HG03025 (cell line): ENCODE data around the gene ATXN7.

ENCODE experiments used
- ATAC-seq: cut with Tn5 transposase; IDR thresholded peaks from one replicate; pipeline ENCODE4 v1.9.1; 2021; ENCODE audit warnings: mild to moderate bottlenecking, moderate library complexity; ENCODE audit not compliant: unreplicated experiment, low FRiP score

The ATXN7 gene

GRCh38 chr3:64008487-64009351 is 145.1 kb downstream of the ATXN7 start:
- ATAC-seq, result no peak

DNA sequence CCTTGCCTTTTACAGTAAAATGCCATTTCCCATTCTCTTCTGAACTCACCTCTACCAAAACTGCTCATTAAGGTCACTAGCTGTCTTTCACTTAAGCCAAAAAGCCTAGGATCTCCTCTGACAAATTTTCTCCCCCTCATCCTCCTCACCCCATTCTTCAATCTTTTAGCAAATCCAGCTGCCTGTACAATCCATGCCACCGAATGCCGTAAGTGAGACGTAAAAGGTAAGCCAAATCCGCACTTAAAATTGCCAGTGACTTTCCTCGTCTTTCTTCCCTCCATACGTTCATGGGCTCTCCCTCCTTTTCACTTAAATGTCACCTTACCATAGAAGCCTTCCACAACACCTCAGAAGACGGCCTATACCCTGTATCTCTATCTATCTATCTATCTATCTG is 145.9 kb downstream of the ATXN7 start:
- ATAC-seq, result no peak

DNA sequence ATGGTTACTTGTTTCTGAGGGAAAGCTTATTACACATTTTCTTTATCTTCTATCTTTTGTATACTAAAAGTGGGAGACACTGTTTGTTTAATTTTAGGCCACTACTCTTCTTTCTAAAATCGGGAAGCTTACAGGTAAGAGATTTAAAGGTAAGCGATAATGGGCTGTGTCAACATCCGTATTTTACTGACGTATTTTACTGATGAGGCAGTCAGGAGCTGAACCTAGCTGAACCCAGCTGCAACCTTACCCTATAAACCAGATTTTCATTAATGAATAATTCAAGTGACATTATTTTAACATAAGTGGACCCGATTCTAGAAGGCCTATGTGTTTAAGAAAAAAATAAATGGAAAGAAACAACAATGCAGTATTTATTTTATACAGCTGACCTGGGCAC is 146.5 kb downstream of the ATXN7 start:
- no peak for ATAC-seq

DNA sequence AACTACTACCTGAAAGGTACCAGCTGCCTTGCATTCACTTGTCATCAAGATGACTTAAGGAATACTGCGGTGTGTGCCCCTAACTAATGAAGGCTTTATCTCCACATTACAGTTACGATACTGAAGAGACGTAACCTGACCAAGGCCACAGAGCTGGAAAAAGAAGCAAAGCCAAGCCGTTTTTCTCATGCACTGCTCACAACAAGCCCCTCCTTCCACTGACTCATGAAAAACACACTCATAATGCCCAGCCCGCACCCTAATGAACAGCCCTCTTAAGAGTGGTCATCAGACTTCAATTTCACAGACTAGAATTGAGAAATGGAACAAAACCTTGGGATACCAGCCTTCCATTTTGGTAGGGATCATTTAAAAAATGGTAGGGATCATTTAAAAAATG is 148.0 kb downstream of the ATXN7 start:
- no peak for ATAC-seq

DNA sequence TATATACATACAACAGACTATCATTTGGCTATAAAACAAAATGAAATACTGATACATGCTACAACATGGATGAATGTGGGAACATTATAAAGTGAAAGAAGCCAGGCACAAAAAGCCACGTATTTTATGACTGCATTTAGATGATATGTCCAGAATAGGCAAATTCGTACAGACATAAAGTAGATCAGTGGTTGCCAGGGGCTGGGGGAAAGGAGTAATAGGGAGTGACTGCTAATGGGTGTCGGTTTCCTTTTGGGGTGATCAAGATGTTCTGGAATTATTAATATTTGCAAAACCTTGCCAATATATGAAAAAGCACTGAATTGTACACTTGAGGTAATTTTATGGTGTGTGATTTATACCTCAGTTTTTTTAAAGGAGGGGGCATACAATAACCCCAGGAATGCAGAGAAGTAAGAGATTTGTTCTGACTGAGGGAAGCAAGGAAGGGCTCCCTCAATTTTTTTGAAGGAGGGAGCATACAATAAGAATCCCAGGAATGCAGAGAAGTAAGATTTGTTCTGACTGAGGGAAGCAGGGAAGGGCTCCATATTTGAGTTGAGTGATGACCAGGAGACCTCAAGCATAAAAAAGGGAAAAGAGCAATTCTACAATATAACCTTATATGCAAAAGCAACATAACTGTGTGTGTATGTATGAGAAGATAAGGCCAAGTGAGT is 153.4 kb downstream of the ATXN7 start:
- no peak for ATAC-seq

GRCh38 chr3:64019271-64019670 is 155.6 kb downstream of the ATXN7 start:
- no peak for ATAC-seq

GRCh38 chr3:64019879-64020278 is 156.2 kb downstream of the ATXN7 start:
- no peak for ATAC-seq

GRCh38 chr3:64021922-64022321 is 158.3 kb downstream of the ATXN7 start:
- ATAC-seq, result no peak

DNA sequence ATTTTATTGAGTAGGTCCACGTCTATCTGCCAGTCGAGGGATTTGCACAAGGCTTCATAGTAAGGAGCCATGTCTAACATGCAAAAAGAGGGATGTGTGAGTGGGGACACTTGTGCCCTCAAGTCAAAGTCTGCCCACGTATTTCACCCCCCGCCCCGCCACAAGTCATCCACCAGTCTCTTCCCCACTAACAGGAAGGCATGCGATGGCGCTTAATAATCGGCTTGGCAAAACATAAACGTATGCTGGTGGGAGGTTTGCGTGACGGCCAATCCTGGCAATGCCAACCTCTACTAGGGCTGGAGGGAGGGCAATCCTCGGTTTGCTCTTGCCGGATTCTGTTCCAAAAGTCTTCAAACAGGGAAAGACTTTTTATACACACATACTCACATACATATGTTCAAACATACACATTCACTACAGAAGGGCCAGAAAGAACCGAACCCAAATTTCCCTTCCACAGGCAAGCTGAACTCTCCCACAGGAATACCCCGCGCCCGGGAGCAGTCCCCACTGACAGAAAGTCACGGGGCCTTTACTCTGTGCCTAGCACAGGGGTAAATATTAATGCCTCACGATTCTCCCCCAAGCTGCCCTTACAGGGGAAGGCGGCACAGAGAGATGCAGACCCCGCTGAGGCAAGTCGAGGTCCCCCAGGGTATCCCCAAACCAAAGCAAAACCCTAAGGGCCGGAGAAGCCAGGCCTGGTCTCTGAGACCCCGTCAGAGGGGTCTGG is 159.0 kb downstream of the ATXN7 start:
- no peak for ATAC-seq

- ATAC-seq, result peak; percentile 95
Measured at GRCh38 chr3:64023187-64023860, 159.7 kb downstream of the ATXN7 start, which contains the start of gene PSMD6. TSS of gene PSMD6 (minus strand) at chr3:64023494. CDS start at chr3:64023419, 75 bp downstream.

DNA sequence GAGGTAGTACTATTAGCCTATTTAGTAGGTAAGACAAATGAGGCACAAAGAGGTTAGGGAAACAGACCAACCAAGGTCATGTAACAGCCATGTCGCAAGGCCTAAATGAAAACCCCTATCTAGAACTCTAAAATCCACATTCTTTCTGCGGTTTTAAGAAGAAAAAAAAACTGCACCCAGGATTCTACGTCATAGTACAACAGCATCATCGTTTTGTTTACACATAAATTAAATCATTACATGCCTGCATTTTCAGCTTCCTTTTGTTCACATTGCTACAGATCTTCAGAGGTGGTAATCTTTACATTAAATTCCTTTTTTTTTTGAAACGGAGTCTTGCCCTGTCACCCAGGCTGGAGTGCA is 160.2 kb downstream of the ATXN7 start:
- no peak for ATAC-seq

GRCh38 chr3:64026346-64026745 is 162.7 kb downstream of the ATXN7 start:
- no peak for ATAC-seq

DNA sequence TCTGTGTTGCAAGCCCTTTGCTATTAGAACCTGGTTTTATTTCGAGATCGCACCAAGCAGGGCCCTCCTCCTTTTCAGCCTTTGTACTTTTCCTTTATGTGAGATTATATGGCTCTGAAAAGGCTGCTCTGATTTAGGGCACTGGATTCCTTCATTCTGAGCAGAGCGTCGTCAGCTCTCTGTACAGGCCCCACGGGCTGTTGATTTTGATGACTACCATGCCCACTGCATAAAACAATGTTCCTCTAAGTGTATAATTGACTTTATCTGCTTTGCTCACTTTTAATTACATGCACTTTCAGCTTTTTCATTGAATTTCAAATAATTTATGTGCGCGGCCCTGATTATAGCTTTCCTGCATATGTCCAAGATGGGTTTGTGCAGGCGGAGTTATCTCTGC is 164.0 kb downstream of the ATXN7 start:
- no peak for ATAC-seq

GRCh38 chr3:64028754-64029153 is 165.1 kb downstream of the ATXN7 start:
- no peak for ATAC-seq

- no peak for ATAC-seq
Measured at GRCh38 chr3:64029287-64029686, 165.6 kb downstream of the ATXN7 start.

GRCh38 chr3:64030741-64031140 is 167.1 kb downstream of the ATXN7 start:
- peak; percentile 92 for ATAC-seq

- ATAC-seq, result no peak
Measured at GRCh38 chr3:64031540-64032508, 168.2 kb downstream of the ATXN7 start.

DNA sequence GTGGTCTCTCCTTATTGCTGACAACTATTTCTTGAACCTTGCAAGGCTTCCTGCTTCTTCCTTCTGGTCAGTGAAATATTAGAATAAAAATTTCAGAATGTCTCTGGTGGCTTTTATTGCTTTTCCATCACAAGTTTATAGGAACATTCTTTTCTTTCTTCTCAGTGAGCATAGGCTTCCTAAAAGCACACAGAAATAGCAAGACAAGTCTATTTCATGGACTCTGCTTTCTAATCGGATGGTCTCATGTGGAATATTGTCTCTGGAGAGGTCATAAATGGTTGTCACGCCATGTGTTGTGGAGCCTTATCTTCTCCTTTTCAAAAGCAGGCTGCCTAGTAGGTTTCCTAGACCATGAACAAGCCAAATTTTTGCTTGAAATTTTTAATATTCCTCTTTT is 169.4 kb downstream of the ATXN7 start:
- ATAC-seq, result no peak

- no peak for ATAC-seq
Measured at GRCh38 chr3:64037084-64037483, 173.4 kb downstream of the ATXN7 start.
